SK-N-MC (cell line): Measurements from ENCODE around the gene SERPINE2.

Experiments used
- DNase-seq: peaks from one replicate; pipeline ENCODE4 v3.0.0-alpha.2; 2011; ENCODE audit warnings: low read depth, low spot score
- H3K27ac ChIP-seq: fragments of 200-600 bp; sonication (generic); 2 replicates; pipeline ENCODE4 v1.5.1; 2016; ENCODE audit warnings: mixed run types
- H3K36me3 ChIP-seq: fragments of 200-600 bp; sonication (generic); 2 replicates; pipeline ENCODE4 v1.6.1; 2017; ENCODE audit warnings: antibody characterized with exemption, low read length, mixed read lengths; ENCODE audit not compliant: insufficient read depth
- H3K4me3 ChIP-seq: fragments of 200-600 bp; sonication (generic); 2 replicates; pipeline ENCODE4 v1.5.1; 2016
- H3K9ac ChIP-seq: fragments of 200-600 bp; sonication (generic); 2 replicates; pipeline ENCODE4 v1.8.0; 2017; ENCODE audit warnings: mixed run types, mixed read lengths; ENCODE audit not compliant: insufficient read length
- H3K9me3 ChIP-seq: fragments of 200-600 bp; sonication (generic); 2 replicates; pipeline ENCODE4 v1.6.1; 2017; ENCODE audit warnings: low read depth, mild to moderate bottlenecking, antibody characterized with exemption, low read length, moderate library complexity, mixed read lengths
- EZH2 ChIP-seq: fragments of 200-600 bp; sonication (generic); IDR thresholded peaks from one replicate; pipeline ENCODE4 v1.6.1; 2017; ENCODE audit warnings: antibody characterized with exemption
- FOXP2 ChIP-seq: optimal IDR thresholded peaks from 2 replicates; pipeline ENCODE3; 2011; ENCODE audit warnings: mild to moderate bottlenecking, moderate library complexity; ENCODE audit not compliant: insufficient read depth; ENCODE audit errors: extremely low read length, control extremely low read depth
- POLR2AphosphoS5 ChIP-seq: IDR thresholded peaks from 2 replicates; pipeline ENCODE4 v1.6.1; 2012; ENCODE audit warnings: mild to moderate bottlenecking, low read depth, low read length, borderline replicate concordance

SERPINE2 gene

GRCh38 chr2:224030786-224031185, 8.3 kb downstream of the SERPINE2 start:
- Histone ChIP-seq H3K9me3 (no peaks in the 10 kb centered on the region), H3K9ac (no peak overlapping the region), H3K27ac (no peak overlapping the region), H3K36me3 (no peaks in the 10 kb centered on the region; the same call in 1 of the 2 replicates), H3K4me3 (no peak overlapping the region)
- TF ChIP-seq EZH2 (no peak), FOXP2 (no peak), POLR2AphosphoS5 (no peak)
- DNase-seq, result no peak

GRCh38 chr2:224029876-224030275, 9.2 kb downstream of the SERPINE2 start:
- Histone ChIP-seq H3K36me3 (no peaks in the 10 kb centered on the region; the same call in 1 of the 2 replicates), H3K4me3 (no peak overlapping the region), H3K27ac (no peak overlapping the region), H3K9ac (no peak overlapping the region), H3K9me3 (no peaks in the 10 kb centered on the region)
- DNase-seq, result no peak
- TF ChIP-seq POLR2AphosphoS5, result no peak
- TF ChIP-seq FOXP2, result no peak

- H3K36me3 ChIP-seq, result no peaks in the 10 kb centered on the region; the same call in 1 of the 2 replicates
- TF ChIP-seq POLR2AphosphoS5, result no peak
- no peak overlapping the region for H3K27ac ChIP-seq
- H3K9me3 ChIP-seq, result no peaks in the 10 kb centered on the region
- no peak overlapping the region for H3K9ac ChIP-seq
- H3K4me3 ChIP-seq, result no peak overlapping the region
- DNase-seq, result no peak
Measured at GRCh38 chr2:224027931-224028330, 11.2 kb downstream of the SERPINE2 start.

GRCh38 chr2:224027070-224027469, 12.0 kb downstream of the SERPINE2 start:
- Histone ChIP-seq H3K4me3 (no peak overlapping the region), H3K27ac (no peak overlapping the region), H3K9me3 (no peaks in the 10 kb centered on the region), H3K36me3 (no peaks in the 10 kb centered on the region; the same call in 1 of the 2 replicates), H3K9ac (no peak overlapping the region)
- no peak for TF ChIP-seq EZH2
- TF ChIP-seq POLR2AphosphoS5, result no peak
- no peak for TF ChIP-seq FOXP2
- no peak for DNase-seq

GRCh38 chr2:224025874-224026273, 13.2 kb downstream of the SERPINE2 start:
- no peak overlapping the region for H3K4me3 ChIP-seq
- no peaks in the 10 kb centered on the region for H3K9me3 ChIP-seq
- no peak overlapping the region for H3K9ac ChIP-seq
- TF ChIP-seq POLR2AphosphoS5 (no peak), EZH2 (no peak), FOXP2 (no peak)
- H3K36me3 ChIP-seq, result no peaks in the 10 kb centered on the region
- no peak for DNase-seq
- no peak overlapping the region for H3K27ac ChIP-seq

GRCh38 chr2:224024270-224024669, 14.8 kb downstream of the SERPINE2 start:
- Histone ChIP-seq H3K9me3 (no peaks in the 10 kb centered on the region), H3K4me3 (no peak overlapping the region), H3K9ac (no peak overlapping the region), H3K36me3 (no peaks in the 10 kb centered on the region), H3K27ac (no peak overlapping the region)
- no peak for TF ChIP-seq POLR2AphosphoS5
- no peak for TF ChIP-seq EZH2
- no peak for TF ChIP-seq FOXP2
- DNase-seq, result no peak

GRCh38 chr2:224023188-224023587, 15.9 kb downstream of the SERPINE2 start:
- no peak for DNase-seq
- Histone ChIP-seq H3K36me3 (no peaks in the 10 kb centered on the region), H3K4me3 (no peak overlapping the region), H3K9ac (no peak overlapping the region), H3K9me3 (no peaks in the 10 kb centered on the region), H3K27ac (no peak overlapping the region)
- no peak for TF ChIP-seq EZH2
- no peak for TF ChIP-seq FOXP2
- TF ChIP-seq POLR2AphosphoS5, result no peak

- TF ChIP-seq POLR2AphosphoS5, result no peak
- no peak for TF ChIP-seq FOXP2
- no peak for DNase-seq
- H3K9ac ChIP-seq, result no peak overlapping the region
- H3K27ac ChIP-seq, result no peak overlapping the region
- no peak overlapping the region for H3K4me3 ChIP-seq
- H3K36me3 ChIP-seq, result no peaks in the 10 kb centered on the region
- H3K9me3 ChIP-seq, result no peaks in the 10 kb centered on the region
Measured at GRCh38 chr2:224022486-224022885, 16.6 kb downstream of the SERPINE2 start.

GRCh38 chr2:224020523-224020922, 18.6 kb downstream of the SERPINE2 start:
- no peak for TF ChIP-seq EZH2
- no peak for TF ChIP-seq FOXP2
- no peak for TF ChIP-seq POLR2AphosphoS5
- no peak overlapping the region for H3K27ac ChIP-seq
- no peaks in the 10 kb centered on the region for H3K36me3 ChIP-seq
- no peak overlapping the region for H3K9ac ChIP-seq
- no peaks in the 10 kb centered on the region for H3K9me3 ChIP-seq
- no peak overlapping the region for H3K4me3 ChIP-seq
- no peak for DNase-seq
